ENCODE measurements around the gene NDUFAF7. TPM values are rescaled to one million over a fixed set of nuclear protein-coding genes. Genes with fewer than 3 reads are reported as not detected.

Gene NDUFAF7
- total RNA-seq, 1 experiment from 2014 or later = 13.2 TPM

- no peak overlapping the region for H3K4me3 ChIP-seq (ENCODE audit: low read length)
- intact Hi-C loops (cut with micrococcal nuclease) = no loop called here
- POLR2A ChIA-PET (ENCODE audit: unreplicated experiment) = no interaction called here
- H4K20me1 ChIP-seq (ENCODE audit: low read length) = no peaks in the 10 kb centered on the region
- CTCF ChIA-PET = no interaction called here
- no peaks in the 10 kb centered on the region for H3F3A ChIP-seq (ENCODE audit: low read length, unreplicated experiment)
- DNase-seq (peak; percentile 61), ATAC-seq (peak; percentile 64)
- H3K36me3 ChIP-seq (ENCODE audit: low read depth, low read length) = peaks cover 23% of the 10 kb centered on the region
- H3K4me2 ChIP-seq (ENCODE audit: low read length) = no peak overlapping the region
- BruUV-seq (replicated peaks) = no TSS peak
- H3K9me2 ChIP-seq (replicated peaks; ENCODE audit: low read length) = no peaks in the 10 kb centered on the region
- H3K4me1 ChIP-seq (ENCODE audit: insufficient read depth, low read length) = 0 out of 2 replicates have a peak, but pooled peaks cover 8% of the 10 kb centered on the region
- H3K27me3 ChIP-seq (ENCODE audit: low read length) = no peaks in the 10 kb centered on the region
- no peak overlapping the region for H2AFZ ChIP-seq (ENCODE audit: low read length)
- H3K9ac ChIP-seq (ENCODE audit: low read length) = no peak overlapping the region
- no peaks in the 10 kb centered on the region for H3K9me3 ChIP-seq (ENCODE audit: low read length)
- H3K79me2 ChIP-seq (ENCODE audit: low read length) = no peaks in the 10 kb centered on the region
- no peak for TF ChIP-seq EZH2phosphoT487 (IDR thresholded peaks at IDR 0.05; ENCODE audit: borderline replicate concordance, low read length)
- TF ChIP-seq EZH2 (IDR thresholded peaks at IDR 0.05; ENCODE audit: low read length, unreplicated experiment) = no peak
- TF ChIP-seq CTCF (conservative IDR thresholded peaks at IDR 0.05; ENCODE audit: low read depth, low read length) = no peak
- H3K27ac ChIP-seq (ENCODE audit: low read length) = 0 out of 2 replicates have a peak overlapping the region, but pooled peaks have one; percentile 10
Observed at GRCh38 chr2:37283207-37283606, 51.7 kb downstream of the NDUFAF7 start.

DNA sequence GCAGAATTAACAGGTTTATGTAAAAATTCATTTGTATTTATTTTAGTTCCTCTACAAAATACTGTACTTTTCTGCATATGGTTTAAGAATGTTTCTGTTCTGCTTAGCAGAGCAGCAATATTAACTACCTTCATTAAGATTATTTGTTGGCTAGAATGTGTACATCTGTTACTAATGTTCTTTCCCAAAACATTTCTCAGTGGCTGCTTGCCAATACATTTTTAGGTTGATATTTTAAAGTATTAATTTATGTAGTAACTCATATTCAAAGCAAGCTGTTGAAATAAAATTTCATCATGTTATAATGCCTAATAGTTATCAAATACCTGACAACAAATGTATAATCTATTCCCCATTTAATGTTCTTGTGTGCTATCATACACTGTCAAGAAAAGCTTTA is 52.9 kb downstream of the NDUFAF7 start:
- ATAC-seq (no peak), DNase-seq (no peak)
- ChIA-PET POLR2A (ENCODE audit: unreplicated experiment) (no interaction called here), CTCF (no interaction called here)
- TF ChIP-seq CTCF (conservative IDR thresholded peaks at IDR 0.05; ENCODE audit: low read depth, low read length) = no peak
- TF ChIP-seq EZH2phosphoT487 (IDR thresholded peaks at IDR 0.05; ENCODE audit: borderline replicate concordance, low read length) = no peak
- TF ChIP-seq EZH2 (IDR thresholded peaks at IDR 0.05; ENCODE audit: low read length, unreplicated experiment) = no peak
- Histone ChIP-seq H3K9me3 (ENCODE audit: low read length) (no peaks in the 10 kb centered on the region), H3K9ac (ENCODE audit: low read length) (no peak overlapping the region), H3K4me2 (ENCODE audit: low read length) (no peak overlapping the region), H3F3A (ENCODE audit: low read length, unreplicated experiment) (no peaks in the 10 kb centered on the region), H3K79me2 (ENCODE audit: low read length) (no peaks in the 10 kb centered on the region), H3K4me3 (ENCODE audit: low read length) (no peak overlapping the region), H4K20me1 (ENCODE audit: low read length) (no peaks in the 10 kb centered on the region), H3K9me2 (replicated peaks; ENCODE audit: low read length) (no peaks in the 10 kb centered on the region), H3K27ac (ENCODE audit: low read length) (no peak overlapping the region), H3K4me1 (ENCODE audit: insufficient read depth, low read length) (0 out of 2 replicates have a peak, but pooled peaks cover 8% of the 10 kb centered on the region), H3K27me3 (ENCODE audit: low read length) (no peaks in the 10 kb centered on the region), H2AFZ (ENCODE audit: low read length) (no peak overlapping the region), H3K36me3 (ENCODE audit: low read depth, low read length) (peaks cover 18% of the 10 kb centered on the region)
- intact Hi-C loops (cut with micrococcal nuclease) = no loop called here
- no TSS peak for BruUV-seq (replicated peaks)

GRCh38 chr2:37287966-37288365 is 56.5 kb downstream of the NDUFAF7 start:
- DNase-seq = peak; percentile 27
- TF ChIP-seq EZH2 (IDR thresholded peaks at IDR 0.05; ENCODE audit: low read length, unreplicated experiment) (no peak), CTCF (conservative IDR thresholded peaks at IDR 0.05; ENCODE audit: low read depth, low read length) (peak; percentile 59)
- Histone ChIP-seq H3K9ac (ENCODE audit: low read length) (no peak overlapping the region), H3K4me3 (ENCODE audit: low read length) (no peak overlapping the region), H3F3A (ENCODE audit: low read length, unreplicated experiment) (no peaks in the 10 kb centered on the region), H3K27me3 (ENCODE audit: low read length) (no peaks in the 10 kb centered on the region), H4K20me1 (ENCODE audit: low read length) (no peaks in the 10 kb centered on the region), H2AFZ (ENCODE audit: low read length) (no peak overlapping the region), H3K36me3 (ENCODE audit: low read depth, low read length) (peaks cover 3% of the 10 kb centered on the region; the same call in 1 of the 2 replicates), H3K9me3 (ENCODE audit: low read length) (no peaks in the 10 kb centered on the region), H3K79me2 (ENCODE audit: low read length) (no peaks in the 10 kb centered on the region), H3K4me2 (ENCODE audit: low read length) (no peak overlapping the region), H3K27ac (ENCODE audit: low read length) (no peak overlapping the region), H3K4me1 (ENCODE audit: insufficient read depth, low read length) (0 out of 2 replicates have a peak, but pooled peaks cover 6% of the 10 kb centered on the region), H3K9me2 (replicated peaks; ENCODE audit: low read length) (no peaks in the 10 kb centered on the region)
- no TSS peak for BruUV-seq (replicated peaks)
- intact Hi-C loops (cut with micrococcal nuclease) = loop anchor here (2.0 to 5.0 kb wide), 3 partner anchors 103 to 589 kb away; no protein-coding TSS in a partner anchor
- peak; percentile 79 for ATAC-seq
- POLR2A ChIA-PET (ENCODE audit: unreplicated experiment) = interaction anchor here (0.7 kb wide), 1 partner anchor 75 kb away, joined by 8 read pairs; no protein-coding TSS in a partner anchor
- CTCF ChIA-PET = interaction anchor here (0.6 kb wide), 1 partner anchor 127 kb away, joined by 3 read pairs; no protein-coding TSS in a partner anchor
